NCI-H1417 (cell line): ENCODE measurements around the gene PTPN14.
"Not testable (repeated sequence)": the region's sequence is repeated elsewhere in the genome, so short reads cannot be mapped to it uniquely, and the experiment has no call there.

ENCODE experiments used
- DNase-seq, 3 experiments: peaks; one replicate each; lab custom pipeline; 2025; lab: John Stamatoyannopoulos, UW

The PTPN14 gene

GRCh38 chr1:214400131-214400530 is 151.3 kb downstream of the PTPN14 start:
- no peak for DNase-seq

DNA sequence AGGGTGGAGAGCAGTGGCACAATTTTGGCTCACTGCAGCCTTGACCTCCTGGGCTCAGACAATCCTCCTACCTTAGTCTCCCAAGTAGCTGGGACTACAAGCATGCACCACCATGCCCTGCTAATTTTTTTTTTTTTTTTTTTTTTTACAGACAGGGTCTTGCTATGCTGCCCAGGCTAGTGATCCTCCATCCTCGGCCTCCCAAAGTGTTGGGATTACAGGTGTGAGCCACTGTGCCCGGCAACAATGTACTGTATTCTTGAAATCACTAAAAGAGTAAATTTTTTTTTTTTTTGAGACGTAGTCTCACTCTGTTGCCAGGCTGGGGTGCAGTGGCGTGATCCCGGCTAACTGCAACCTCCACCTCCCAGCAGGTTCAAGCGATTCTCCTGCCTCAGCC is 152.9 kb downstream of the PTPN14 start:
- DNase-seq, result no peak

- no peak for DNase-seq
These were observed 153.9 kb downstream of the PTPN14 start for GRCh38 chr1:214397497-214397896.

DNA sequence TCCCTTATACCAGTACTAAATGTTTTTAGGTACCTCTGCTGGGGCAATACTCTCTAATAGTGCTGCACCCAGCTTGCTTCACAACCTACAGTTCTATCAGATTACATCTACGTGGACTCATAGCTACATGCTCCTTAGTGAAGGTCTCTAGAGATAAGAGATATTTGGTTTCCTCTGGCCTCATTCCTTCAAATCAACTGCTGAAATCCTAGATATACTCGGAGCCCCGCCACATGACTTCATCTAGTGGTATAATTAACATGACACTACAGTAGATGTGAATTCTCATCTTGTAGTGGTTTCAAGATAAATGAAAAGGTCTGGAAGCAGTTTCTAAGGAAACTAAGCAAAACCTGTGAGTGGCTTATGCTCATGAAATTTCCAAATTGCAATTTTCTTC is 155.1 kb downstream of the PTPN14 start:
- no peak for DNase-seq

GRCh38 chr1:214394569-214394968 is 156.8 kb downstream of the PTPN14 start:
- DNase-seq, result not testable (repeated sequence)

DNA sequence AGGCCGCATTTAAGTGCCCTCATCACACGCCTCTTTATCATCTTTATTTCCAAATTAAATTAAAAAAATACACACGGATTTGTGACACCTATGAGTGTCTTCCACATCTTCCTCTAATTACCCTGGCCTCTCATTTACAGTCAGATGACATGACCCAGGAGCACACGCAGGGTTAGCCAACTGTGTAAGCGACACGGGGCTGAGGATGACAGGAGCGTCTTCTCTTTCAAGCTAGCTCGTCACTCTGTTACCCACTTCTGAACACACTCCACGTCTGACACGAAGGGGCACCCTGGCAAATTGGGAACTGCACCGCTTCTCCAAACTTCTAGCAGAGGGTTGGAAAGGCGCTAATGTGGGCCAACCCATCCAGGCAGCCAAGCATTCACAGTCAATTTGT is 158.3 kb downstream of the PTPN14 start:
- DNase-seq, result no peak

DNA sequence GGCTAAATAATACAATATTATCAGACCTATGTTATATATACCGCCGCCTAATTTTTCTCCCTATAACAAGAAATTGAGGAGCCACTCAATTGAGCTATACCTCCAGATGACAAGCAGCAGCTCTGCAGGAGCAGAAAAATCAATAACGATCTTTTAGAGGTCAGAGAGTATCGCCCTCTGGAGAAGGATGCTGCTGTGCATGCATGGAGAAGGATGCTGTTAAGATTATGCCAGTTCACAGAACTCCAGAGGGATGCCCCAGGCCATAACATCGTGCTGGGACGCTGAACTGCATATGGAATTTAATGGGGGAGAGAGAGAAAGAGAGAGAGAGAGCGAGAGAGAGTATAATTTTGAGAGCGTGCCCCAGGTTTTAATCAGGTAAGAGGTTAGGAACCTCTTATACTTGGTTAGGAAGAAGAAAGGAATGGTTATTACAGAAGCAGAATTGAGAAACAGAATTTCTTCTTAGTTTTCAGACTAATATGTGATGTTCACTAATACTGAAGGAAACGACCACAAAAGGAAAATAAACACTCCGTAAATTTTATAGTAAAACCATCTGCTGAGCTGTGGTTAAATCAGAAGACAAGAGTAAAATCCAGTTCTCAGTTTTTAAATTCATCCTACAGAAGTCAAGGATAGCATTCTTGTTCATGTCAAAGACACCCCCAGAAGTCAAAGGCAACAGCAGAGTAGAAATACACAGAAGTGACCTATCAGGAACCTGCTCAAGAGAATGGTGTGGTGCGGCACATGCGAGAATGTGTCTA is 159.3 kb downstream of the PTPN14 start:
- DNase-seq, result no peak

GRCh38 chr1:214389734-214390133 is 161.7 kb downstream of the PTPN14 start:
- no peak for DNase-seq

DNA sequence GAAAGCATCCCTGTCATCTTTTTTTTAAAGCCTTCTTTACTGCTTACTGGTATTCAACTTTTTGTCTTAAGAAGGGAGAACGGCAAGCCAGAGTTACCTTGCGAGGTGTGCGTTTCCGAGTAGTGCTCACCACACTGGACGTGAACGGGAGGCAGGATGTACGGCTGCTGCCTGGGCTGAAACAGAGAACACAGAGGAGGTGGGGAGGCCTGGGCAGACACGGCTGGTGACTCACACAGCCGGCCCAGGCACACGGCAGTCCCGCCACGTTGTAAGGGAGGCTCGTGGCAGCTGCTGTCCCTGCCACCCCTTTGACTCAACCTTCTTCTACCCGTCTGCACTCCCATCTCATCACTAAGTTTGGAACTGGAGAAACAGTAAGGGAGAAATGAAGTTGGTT is 164.7 kb downstream of the PTPN14 start:
- DNase-seq, result no peak

DNA sequence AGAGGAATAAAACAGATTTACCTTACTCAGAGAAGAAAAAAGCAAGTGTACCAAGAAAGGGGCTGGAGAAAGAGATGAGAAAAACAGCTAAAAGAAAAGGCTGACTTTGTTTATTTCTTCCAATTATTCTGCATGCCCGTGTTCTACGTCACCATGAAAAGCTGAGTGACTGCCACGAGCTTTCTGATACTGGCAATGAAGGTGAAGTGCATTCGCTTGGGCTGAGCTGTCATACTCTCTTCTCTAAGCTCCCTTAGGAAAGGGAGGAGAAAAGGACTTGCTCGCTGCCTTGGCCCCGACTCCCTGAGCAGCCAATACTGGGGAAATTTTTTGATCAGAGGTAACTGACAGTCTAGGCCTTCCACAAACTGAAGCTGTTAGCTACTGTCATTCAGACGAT is 165.1 kb downstream of the PTPN14 start:
- DNase-seq, result no peak

DNA sequence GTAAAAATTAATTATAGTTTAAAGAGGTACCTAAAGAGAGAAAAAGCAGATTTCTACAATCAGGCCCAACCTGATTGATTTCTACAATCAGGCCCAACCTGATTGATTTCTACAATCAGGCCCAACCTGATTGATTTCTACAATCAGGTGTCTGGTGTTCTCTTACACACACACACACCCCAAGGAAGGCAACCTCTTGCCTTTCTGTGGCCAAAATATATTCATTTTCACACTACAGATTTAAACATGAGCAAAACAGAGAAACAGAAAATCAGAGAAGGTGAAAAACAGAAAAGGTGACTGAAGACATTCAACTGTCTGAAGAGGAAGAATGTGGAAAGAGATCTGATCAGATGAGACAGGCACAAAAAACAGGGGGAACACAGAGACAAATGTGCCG is 166.0 kb downstream of the PTPN14 start:
- DNase-seq, result no peak

DNA sequence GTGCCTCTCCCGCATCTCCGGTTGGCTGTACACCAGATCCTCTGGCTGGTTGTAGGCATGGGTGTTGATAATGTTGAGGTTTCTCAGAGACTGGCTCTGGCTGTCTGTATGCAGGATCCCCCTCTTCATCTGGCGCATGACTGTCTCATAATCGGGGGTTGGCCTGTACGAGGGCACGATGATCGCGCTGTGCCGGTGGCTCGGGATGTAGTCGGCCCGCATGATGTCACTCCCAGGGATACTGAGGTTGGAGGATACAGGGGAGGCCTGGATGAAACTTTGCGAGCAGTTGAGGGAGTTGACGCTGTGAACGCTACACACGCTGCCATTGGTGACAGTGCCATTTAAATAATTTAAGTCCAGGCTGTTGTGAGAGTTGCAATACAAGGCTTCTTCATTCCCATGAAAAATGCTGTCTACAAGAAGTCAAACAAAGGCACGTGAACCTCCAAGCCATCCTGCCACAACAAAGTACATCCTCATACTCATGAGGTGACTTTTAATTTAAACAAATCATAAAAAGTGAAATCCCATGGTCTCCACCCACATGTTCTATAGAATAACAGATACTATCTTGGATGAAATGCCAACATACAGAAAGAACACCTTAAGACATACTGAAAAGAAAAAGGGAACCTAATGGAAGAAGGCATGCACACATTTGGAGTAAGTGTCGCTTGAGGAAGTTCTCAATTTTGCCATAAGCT is 166.9 kb downstream of the PTPN14 start:
- no peak for DNase-seq

GRCh38 chr1:214383381-214384372 is 167.7 kb downstream of the PTPN14 start:
- no peak for DNase-seq

GRCh38 chr1:214380986-214381695 is 170.3 kb downstream of the PTPN14 start:
- no peak for DNase-seq

- peak in 1 of 3 experiments; percentile 12 for DNase-seq
These were observed 171.0 kb downstream of the PTPN14 start for GRCh38 chr1:214380396-214380795.

DNA sequence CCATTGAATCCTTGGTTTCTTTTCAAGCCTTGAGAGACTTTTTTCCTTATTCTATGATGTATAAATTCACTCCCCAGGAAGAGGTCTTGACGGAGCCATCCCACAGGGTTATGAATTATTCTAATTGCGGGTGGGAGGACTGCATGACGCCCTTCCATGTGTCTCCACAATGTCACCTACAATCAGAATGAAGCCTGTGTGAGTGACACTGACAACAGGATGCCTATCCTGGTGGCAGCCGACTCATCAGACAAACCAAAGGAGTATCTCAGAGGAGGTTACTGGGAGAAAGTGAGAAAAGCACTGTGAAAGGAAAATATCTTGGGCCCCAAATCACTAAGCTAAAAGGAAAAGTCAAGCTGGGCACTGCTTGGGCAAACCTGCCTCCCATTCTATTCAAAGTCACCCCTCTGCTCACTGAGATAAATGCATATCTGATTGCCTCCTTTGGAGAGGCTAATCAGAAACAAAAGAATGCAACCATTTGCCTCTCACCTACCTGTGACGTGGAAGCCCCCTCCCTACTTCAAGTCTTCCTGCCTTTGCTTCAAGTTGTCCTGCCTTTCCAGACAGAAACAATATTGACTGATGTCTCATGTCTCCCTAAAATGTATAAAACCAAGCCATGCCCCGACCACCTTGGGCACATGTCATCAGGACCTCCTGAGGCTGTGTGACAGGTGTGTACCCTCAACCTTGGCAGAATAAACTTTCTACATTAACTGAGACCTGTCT is 172.0 kb downstream of the PTPN14 start:
- DNase-seq, result no peak

DNA sequence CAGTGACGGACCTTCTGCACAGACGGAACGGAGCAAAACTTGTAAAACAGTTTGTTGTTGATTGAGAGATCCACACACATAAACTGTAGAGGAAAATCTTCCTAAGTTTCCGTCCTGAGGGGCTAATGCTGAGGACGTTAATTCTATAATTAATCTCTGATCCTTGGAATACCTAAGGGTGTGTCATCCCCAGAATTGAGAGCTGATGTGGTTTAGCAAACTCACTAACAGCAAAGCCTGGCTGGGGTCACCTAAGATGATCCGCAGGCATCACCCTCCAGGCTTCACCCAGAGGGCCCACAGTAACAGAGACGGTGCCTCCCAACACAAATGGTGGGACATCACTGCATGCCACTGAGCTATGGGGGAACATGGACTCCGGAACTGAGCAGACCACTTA is 172.9 kb downstream of the PTPN14 start:
- no peak for DNase-seq

DNA sequence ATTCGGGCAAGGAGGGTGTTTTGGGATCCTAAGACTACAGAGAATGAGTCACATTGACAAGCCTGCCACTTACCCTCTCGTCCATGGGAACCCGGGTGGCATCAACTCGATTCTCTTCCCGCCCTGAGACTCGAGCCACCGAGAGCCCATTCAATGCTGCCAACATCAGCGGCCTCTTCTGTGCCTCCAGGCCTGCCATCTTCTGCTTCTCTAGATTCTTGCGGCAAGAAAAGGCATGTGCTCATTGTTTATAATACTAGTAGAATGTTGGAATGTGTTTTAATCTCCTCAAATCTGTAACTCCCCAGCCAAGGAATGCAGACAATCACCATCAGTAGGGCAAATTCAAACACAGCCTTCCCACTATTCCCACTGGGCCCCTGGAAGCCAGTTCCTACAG is 173.5 kb downstream of the PTPN14 start:
- no peak for DNase-seq

DNA sequence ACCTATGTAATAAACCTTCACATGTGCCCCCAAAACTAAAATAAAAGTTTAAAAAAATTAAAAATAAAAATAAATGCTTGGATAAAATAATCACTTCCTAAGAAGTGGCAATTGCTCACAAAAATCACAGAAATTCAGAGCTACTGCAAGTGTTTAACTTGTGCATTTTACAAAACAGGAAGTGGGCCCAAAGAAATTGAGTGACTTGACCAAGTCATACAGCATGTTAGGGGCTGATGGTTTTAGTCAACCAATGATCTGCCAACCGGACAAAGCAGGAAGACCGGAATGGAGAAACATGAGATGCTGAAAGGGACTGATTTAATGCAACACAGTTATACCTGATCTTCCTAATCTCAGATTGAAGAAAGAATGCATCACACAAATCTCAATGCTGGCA is 173.9 kb downstream of the PTPN14 start:
- no peak for DNase-seq

DNA sequence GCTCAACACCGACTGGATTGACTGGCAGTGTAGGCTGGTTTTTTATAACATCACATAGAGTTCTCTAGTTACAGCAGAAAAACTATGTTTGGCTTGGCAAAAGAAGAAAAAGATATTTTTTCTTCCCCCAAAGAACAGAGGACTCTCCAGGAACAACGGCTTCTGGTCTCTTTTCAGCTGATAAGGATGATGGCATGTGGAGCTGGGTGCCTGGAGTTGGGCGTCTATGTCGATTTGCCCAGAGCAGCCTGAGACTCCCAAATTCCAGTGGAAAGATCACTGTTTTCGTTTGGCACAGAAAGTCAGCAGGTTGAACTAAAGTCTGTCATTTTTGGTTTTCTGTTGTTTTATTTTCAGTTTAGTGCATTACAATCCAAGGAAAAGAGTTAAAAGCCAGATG is 179.3 kb downstream of the PTPN14 start:
- no peak for DNase-seq

DNA sequence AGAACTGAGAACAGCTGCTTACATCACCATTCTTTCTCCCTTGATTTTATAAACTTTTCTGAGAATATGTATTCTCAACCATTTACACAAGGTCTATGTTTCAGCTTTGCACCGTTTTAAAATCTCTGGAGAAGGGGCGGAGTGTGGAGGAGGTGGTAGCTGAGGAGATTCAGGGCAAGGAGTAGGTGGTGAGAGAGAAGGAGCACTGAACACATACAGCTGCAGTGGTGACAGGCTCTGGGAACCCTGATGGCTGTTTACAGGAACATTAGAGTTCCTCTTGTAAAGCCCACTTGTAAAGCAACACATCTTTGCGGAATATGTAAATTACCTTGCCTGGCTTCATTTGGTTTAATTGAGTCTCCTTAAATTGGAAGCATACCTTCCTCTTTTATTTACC is 180.8 kb downstream of the PTPN14 start:
- no peak for DNase-seq
